GM12892 (cell line): ENCODE results near the gene OS9.

Experiments
- POLR2A ChIP-seq: IDR thresholded peaks from 2 replicates; pipeline ENCODE4 v1.6.1; 2011; ENCODE audit warnings: low read depth, low read length, control low read depth
- POLR2AphosphoS5 ChIP-seq: IDR thresholded peaks from 2 replicates; pipeline ENCODE4 v1.6.1; 2011; ENCODE audit warnings: low read depth, low read length, control low read depth
- TAF1 ChIP-seq: IDR thresholded peaks from 2 replicates; pipeline ENCODE4 v1.6.1; 2011; ENCODE audit warnings: low read depth, mild to moderate bottlenecking, control low read depth, low read length, borderline replicate concordance

DNA sequence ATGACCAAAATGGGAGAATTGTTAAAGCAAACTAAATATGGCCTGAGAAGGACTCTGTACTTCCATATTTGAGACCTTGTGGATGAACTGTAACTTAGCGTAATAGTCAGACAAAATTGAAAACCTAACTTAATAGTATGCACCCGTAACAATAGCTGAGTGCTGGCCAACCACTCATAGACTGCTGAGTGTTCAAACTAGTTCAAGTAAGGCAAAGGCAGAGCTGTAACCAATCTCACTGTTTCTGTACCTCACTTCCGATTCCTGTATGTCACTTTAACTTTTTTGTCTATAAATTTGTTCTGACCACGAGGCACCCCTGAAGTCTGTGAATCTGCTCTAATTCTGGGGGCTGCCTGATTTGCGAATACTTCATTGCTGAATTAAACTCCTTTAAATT, 27.0 kb upstream of the OS9 start:
- TF ChIP-seq POLR2A, result no peak
- no peak for TF ChIP-seq POLR2AphosphoS5
- TF ChIP-seq TAF1, result no peak
